ENCODE data around the gene NKG7. TPM values are rescaled to one million over a fixed set of nuclear protein-coding genes. Genes with fewer than 3 reads are reported as not detected.

NKG7 gene
- total and polyA plus RNA-seq, 2 of the 13 experiments (the other 11 are each of a cell fraction or from before 2014, with no cell fraction given) = 0.40 TPM; not detected in 1

GRCh38 chr19:51410950-51411748 is 38.7 kb upstream of the NKG7 start:
- no peak overlapping the region for H2AFZ ChIP-seq (ENCODE audit: low read length)
- no peak overlapping the region for H3K4me2 ChIP-seq (ENCODE audit: low read depth, low read length)
- 83% methylated on average over 13 of the region's 15 CpGs for WGBS (ENCODE audit: low lambda C conversion rate)
- H3K79me2 ChIP-seq (ENCODE audit: insufficient read depth, low read length) = no peaks in the 10 kb centered on the region
- H4K20me1 ChIP-seq (ENCODE audit: insufficient read depth, low read length) = no peaks in the 10 kb centered on the region
- no TSS peak for BruUV-seq (replicated peaks)
- peaks cover 19% of the 10 kb centered on the region for H3K4me1 ChIP-seq (ENCODE audit: insufficient read depth, low read length)
- DNase-seq (ENCODE audit: low spot score) = no peak
- no peak overlapping the region for H3K4me3 ChIP-seq (replicated peaks in 1 of 3; ENCODE audit: insufficient read depth in 1 of 3, low read depth in 2 of 3, low read length in 3 of 3)
- FAIRE-seq = no peak
- H3K9me3 ChIP-seq (ENCODE audit: low read length) = no peaks in the 10 kb centered on the region
- H3K27ac ChIP-seq (ENCODE audit: extremely low read length, insufficient read depth, low read length) = no peak overlapping the region
- intact Hi-C loops (cut with micrococcal nuclease; ENCODE audit: unreplicated experiment) = no loop called here
- in situ Hi-C loops (cut with HindIII; ENCODE audit: extremely low pct_ligation_motif_present, low pct_unique_long_range_greater_than_20kb) = no loop called here
- no peak overlapping the region for H3K9ac ChIP-seq (ENCODE audit: insufficient read depth, low read depth, low read length)
- ATAC-seq = no peak
- ChIA-PET POLR2A (no interaction called here), CTCF (ENCODE audit: low intra/inter-chr PET ratio, low total read pairs) (no interaction called here)
- H3K36me3 ChIP-seq (replicated peaks in 1 of 2; ENCODE audit: control insufficient read depth in 1 of 2, insufficient read depth in 2 of 2, low read length in 2 of 2) = no peaks in the 10 kb centered on the region
- no peaks in the 10 kb centered on the region; a peak in 1 of 5 replicates for H3K27me3 ChIP-seq (ENCODE audit: control insufficient read depth in 1 of 2, insufficient read depth in 2 of 2, low read length in 2 of 2)
- TF ChIP-seq NFIB (CRISPR knock-in tag; IDR thresholded peaks at IDR 0.05; ENCODE audit: borderline replicate concordance) (no peak), FUBP1 (CRISPR knock-in tag; IDR thresholded peaks at IDR 0.05; ENCODE audit: borderline replicate concordance) (no peak), ZNF775 (CRISPR knock-in tag; IDR thresholded peaks at IDR 0.05; ENCODE audit: borderline replicate concordance) (no peak), RARA (CRISPR knock-in tag; IDR thresholded peaks at IDR 0.05) (no peak), SRY (CRISPR knock-in tag; IDR thresholded peaks at IDR 0.05) (no peak), ZNF407 (CRISPR knock-in tag; IDR thresholded peaks at IDR 0.05; ENCODE audit: not compliant biosample characterization) (no peak), CEBPG (CRISPR knock-in tag; IDR thresholded peaks at IDR 0.05) (no peak), SIX1 (CRISPR knock-in tag; IDR thresholded peaks at IDR 0.05; ENCODE audit: borderline replicate concordance) (no peak), DMTF1 (CRISPR knock-in tag; IDR thresholded peaks at IDR 0.05) (no peak), ZNF878 (CRISPR knock-in tag; IDR thresholded peaks at IDR 0.05) (no peak), ZBTB20 (CRISPR knock-in tag; IDR thresholded peaks at IDR 0.05; ENCODE audit: borderline replicate concordance, low read depth) (no peak)

Data from HepG2 (cell line).